ENCODE data around the gene LRTM1.

Gene LRTM1

DNA sequence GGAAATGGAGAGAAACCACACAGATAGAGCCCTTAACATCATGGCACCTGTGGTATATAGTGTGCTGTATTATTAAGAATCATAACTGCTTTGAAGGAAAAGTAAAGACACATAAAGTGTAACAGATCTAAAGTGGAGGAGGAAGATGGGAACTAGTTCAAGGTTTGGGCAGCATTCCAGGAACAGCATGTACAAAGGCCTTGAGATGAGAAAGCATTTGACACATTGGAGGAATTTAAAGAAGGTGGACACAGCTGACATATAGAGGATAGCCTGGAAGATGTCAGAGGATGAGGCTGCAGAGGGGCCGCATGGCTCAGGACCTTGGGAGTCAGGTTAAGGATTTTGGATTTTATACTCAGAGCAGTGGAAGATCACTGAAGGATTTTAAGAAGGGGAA lies 39.0 kb downstream of the LRTM1 start:
- TF ChIP-seq, protein P1, sequence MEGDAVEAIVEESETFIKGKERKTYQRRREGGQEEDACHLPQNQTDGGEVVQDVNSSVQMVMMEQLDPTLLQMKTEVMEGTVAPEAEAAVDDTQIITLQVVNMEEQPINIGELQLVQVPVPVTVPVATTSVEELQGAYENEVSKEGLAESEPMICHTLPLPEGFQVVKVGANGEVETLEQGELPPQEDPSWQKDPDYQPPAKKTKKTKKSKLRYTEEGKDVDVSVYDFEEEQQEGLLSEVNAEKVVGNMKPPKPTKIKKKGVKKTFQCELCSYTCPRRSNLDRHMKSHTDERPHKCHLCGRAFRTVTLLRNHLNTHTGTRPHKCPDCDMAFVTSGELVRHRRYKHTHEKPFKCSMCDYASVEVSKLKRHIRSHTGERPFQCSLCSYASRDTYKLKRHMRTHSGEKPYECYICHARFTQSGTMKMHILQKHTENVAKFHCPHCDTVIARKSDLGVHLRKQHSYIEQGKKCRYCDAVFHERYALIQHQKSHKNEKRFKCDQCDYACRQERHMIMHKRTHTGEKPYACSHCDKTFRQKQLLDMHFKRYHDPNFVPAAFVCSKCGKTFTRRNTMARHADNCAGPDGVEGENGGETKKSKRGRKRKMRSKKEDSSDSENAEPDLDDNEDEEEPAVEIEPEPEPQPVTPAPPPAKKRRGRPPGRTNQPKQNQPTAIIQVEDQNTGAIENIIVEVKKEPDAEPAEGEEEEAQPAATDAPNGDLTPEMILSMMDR (IDR thresholded peaks at IDR 0.05; ENCODE audit: poor library complexity, severe bottlenecking), result no peak
- no peaks in the 10 kb centered on the region for H3K9me3 ChIP-seq (ENCODE audit: severe bottlenecking)
- H3K27me3 ChIP-seq (ENCODE audit: insufficient read depth, poor library complexity, severe bottlenecking), result no peaks in the 10 kb centered on the region
- H3K4me1 ChIP-seq (ENCODE audit: insufficient read depth, poor library complexity, severe bottlenecking), result peaks cover 30% of the 10 kb centered on the region
- ATAC-seq (ENCODE audit: low read depth) (no peak), DNase-seq (ENCODE audit: low spot score) (no peak)
- H3K27ac ChIP-seq (ENCODE audit: poor library complexity, severe bottlenecking), result no peak overlapping the region
- no peak overlapping the region for H3K4me3 ChIP-seq (ENCODE audit: severe bottlenecking)
- H3K36me3 ChIP-seq (ENCODE audit: low read depth), result no peaks in the 10 kb centered on the region

DNA sequence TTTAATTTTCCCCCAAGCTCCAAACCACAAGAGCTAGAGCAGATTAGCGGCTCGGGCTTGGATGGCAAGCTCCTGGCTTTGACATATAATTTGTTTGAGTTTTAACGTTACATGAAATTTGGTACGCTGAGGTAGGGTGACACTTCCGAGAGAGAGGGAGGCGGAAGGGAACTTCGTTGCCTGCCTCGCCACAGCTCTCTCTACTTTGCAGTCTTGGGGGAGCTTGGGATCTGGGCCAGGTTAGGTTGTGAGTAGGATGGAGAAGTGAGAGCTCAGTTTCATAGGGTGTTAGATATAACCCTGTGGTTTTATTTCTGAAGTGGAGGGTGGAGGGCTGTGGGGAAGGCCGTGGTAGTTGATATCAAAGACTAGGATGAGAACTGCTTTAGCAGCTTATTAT lies 39.7 kb downstream of the LRTM1 start:
- ATAC-seq (ENCODE audit: low read depth), result no peak
- Histone ChIP-seq H3K36me3 (ENCODE audit: low read depth) (no peaks in the 10 kb centered on the region), H3K4me1 (ENCODE audit: insufficient read depth, poor library complexity, severe bottlenecking) (peaks cover 30% of the 10 kb centered on the region), H3K4me3 (ENCODE audit: severe bottlenecking) (no peak overlapping the region), H3K9me3 (ENCODE audit: severe bottlenecking) (no peaks in the 10 kb centered on the region), H3K27ac (ENCODE audit: poor library complexity, severe bottlenecking) (no peak overlapping the region), H3K27me3 (ENCODE audit: insufficient read depth, poor library complexity, severe bottlenecking) (no peaks in the 10 kb centered on the region)
- TF ChIP-seq, protein P1 (IDR thresholded peaks at IDR 0.05; ENCODE audit: poor library complexity, severe bottlenecking), result no peak
- no peak for DNase-seq (ENCODE audit: low spot score)

DNA sequence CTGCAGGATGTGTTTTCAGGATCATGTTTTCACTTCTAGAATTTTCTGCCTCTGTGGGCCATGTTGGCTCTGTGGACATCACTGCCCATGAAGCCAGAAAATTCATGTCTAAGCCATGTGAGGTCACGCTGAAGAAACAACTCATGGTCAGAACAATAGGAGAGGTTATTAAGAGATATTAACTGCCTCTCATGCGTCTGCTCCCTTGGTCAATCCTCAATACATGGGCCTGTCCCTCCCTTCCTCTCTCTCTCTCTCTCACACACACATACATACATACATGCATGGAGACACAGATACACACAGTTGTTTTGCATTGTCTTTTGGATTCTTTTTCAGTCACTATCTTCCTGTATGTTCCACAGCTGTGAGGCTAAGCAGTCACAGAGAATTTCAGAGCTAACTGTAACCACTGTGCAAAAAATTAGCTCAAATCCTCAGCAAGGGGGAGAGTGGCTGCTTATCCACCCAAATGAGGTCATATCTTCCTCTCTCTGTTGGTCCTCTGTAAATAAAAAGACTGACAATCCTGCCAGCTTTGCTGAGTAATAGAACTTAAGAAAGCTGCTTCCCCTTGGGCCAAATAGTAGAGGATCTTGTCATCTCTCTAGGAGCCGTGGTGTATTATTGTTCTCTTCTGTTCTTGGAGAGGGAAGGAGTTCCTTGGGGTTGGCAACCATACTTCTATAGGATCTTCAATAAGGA lies 45.6 kb downstream of the LRTM1 start:
- DNase-seq (ENCODE audit: low spot score), result no peak
- Histone ChIP-seq H3K9me3 (ENCODE audit: severe bottlenecking) (no peaks in the 10 kb centered on the region), H3K36me3 (ENCODE audit: low read depth) (no peaks in the 10 kb centered on the region), H3K4me1 (ENCODE audit: insufficient read depth, poor library complexity, severe bottlenecking) (peaks cover 12% of the 10 kb centered on the region), H3K27me3 (ENCODE audit: insufficient read depth, poor library complexity, severe bottlenecking) (no peaks in the 10 kb centered on the region), H3K27ac (ENCODE audit: poor library complexity, severe bottlenecking) (peak overlapping the region; percentile 39), H3K4me3 (ENCODE audit: severe bottlenecking) (no peak overlapping the region)
- TF ChIP-seq, protein P1 (IDR thresholded peaks at IDR 0.05; ENCODE audit: poor library complexity, severe bottlenecking), result no peak
- peak; percentile 99 for ATAC-seq (ENCODE audit: low read depth)

DNA sequence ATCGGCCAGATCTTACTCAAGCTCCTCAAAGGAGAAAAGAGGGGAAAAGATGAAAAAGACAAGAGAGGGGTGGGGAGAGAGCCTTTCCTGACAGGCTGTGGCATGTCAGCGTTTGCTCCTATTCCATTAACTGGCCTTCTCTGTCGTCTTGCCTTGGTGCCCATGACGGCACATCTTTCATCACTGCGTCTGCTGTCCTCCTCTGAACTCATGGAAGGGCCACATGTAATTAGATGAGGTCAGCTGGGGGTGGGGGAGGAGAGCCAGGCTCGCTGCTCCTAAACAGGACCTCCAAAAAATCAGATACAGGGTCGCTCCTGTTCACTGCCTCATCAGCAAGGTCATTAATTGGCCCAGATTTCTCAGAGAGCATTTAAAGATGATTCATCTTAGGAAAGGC lies 49.7 kb downstream of the LRTM1 start:
- no peaks in the 10 kb centered on the region for H3K27me3 ChIP-seq (ENCODE audit: insufficient read depth, poor library complexity, severe bottlenecking)
- H3K9me3 ChIP-seq (ENCODE audit: severe bottlenecking), result no peaks in the 10 kb centered on the region
- no peak for DNase-seq (ENCODE audit: low spot score)
- H3K4me1 ChIP-seq (ENCODE audit: insufficient read depth, poor library complexity, severe bottlenecking), result peaks cover 12% of the 10 kb centered on the region
- H3K36me3 ChIP-seq (ENCODE audit: low read depth), result no peaks in the 10 kb centered on the region
- no peak overlapping the region for H3K4me3 ChIP-seq (ENCODE audit: severe bottlenecking)
- no peak for ATAC-seq (ENCODE audit: low read depth)
- TF ChIP-seq, protein P1 (IDR thresholded peaks at IDR 0.05; ENCODE audit: poor library complexity, severe bottlenecking), result no peak
- no peak overlapping the region for H3K27ac ChIP-seq (ENCODE audit: poor library complexity, severe bottlenecking)

DNA sequence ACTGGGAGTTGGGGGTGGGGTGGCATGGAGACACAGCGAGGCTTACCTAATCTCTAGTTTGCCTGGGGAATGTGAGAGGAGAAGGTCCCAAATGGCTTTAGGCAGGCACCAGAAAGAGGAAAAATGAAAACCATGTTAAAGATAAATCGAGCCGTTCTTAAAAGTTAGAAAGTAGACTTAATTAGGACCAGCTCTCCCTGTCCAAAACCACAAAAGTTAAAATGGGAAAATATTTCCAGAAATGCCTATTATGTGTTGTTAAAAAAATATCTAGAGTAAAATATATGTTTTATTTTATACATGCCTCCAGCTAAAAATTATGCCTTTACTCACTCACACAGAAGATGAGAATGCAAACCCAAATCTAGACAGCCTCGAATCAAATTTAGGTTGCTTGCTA lies 50.1 kb downstream of the LRTM1 start:
- peaks cover 8% of the 10 kb centered on the region for H3K4me1 ChIP-seq (ENCODE audit: insufficient read depth, poor library complexity, severe bottlenecking)
- H3K27me3 ChIP-seq (ENCODE audit: insufficient read depth, poor library complexity, severe bottlenecking), result no peaks in the 10 kb centered on the region
- no peak overlapping the region for H3K4me3 ChIP-seq (ENCODE audit: severe bottlenecking)
- DNase-seq (ENCODE audit: low spot score) (no peak), ATAC-seq (ENCODE audit: low read depth) (no peak)
- H3K36me3 ChIP-seq (ENCODE audit: low read depth), result no peaks in the 10 kb centered on the region
- TF ChIP-seq, protein P1 (IDR thresholded peaks at IDR 0.05; ENCODE audit: poor library complexity, severe bottlenecking), result no peak
- no peaks in the 10 kb centered on the region for H3K9me3 ChIP-seq (ENCODE audit: severe bottlenecking)
- no peak overlapping the region for H3K27ac ChIP-seq (ENCODE audit: poor library complexity, severe bottlenecking)
